ENCODE results near the gene DOCK2. TPM values are rescaled to one million over a fixed set of nuclear protein-coding genes. Genes with fewer than 3 reads are reported as not detected.

Gene DOCK2
- total and polyA plus RNA-seq, 2 donors (not counting 3 experiments of a cell fraction or from before 2014, with no cell fraction given), result 0.62 to 4.8 TPM

GRCh38 chr5:170070556-170071412 lies 433.7 kb downstream of the DOCK2 start:
- H3K9me3 ChIP-seq (replicated peaks; ENCODE audit: control insufficient read depth, insufficient read depth, low read length), result no peaks in the 10 kb centered on the region
- H3K27me3 ChIP-seq (ENCODE audit: control insufficient read depth in 2 of 2, insufficient read depth in 2 of 2, low read length in 2 of 2), result no peaks in the 10 kb centered on the region
- peak overlapping the region; percentile 52 for H2AFZ ChIP-seq (ENCODE audit: low read depth, low read length)
- DNase-seq (ENCODE audit: low read depth, low spot score) (peak; percentile 56), FAIRE-seq (peak; percentile 49)
- no peak for TF ChIP-seq JUN (IDR thresholded peaks at IDR 0.05; ENCODE audit: borderline replicate concordance, insufficient read depth, insufficient read length, low read depth)
- peak; percentile 62 to 91 for TF ChIP-seq CTCF (IDR thresholded peaks at IDR 0.05; ENCODE audit: extremely low read depth in 1 of 2, insufficient read depth in 1 of 2, low read depth in 1 of 2, low read length in 2 of 2)
- no peaks in the 10 kb centered on the region for H3K79me2 ChIP-seq (ENCODE audit: control insufficient read depth, insufficient read depth, low read length)
- H3K9ac ChIP-seq (replicated peaks; ENCODE audit: extremely low read depth, insufficient read depth, low read length), result no peak overlapping the region
- no TSS peak for BruUV-seq (replicated peaks)
- H3K27ac ChIP-seq (ENCODE audit: insufficient read depth, low read depth, low read length), result no peak overlapping the region
- ChIA-PET POLR2A (interaction anchor here (1.0 kb wide), 1 partner anchor 91 kb away, joined by 3 read pairs; the partner anchor contains the start of gene INSYN2B), CTCF (interaction anchor here (0.6 to 3.2 kb wide), 58 partner anchors 9 to 562 kb away, joined by 3 to 84 read pairs (median 4); partner anchors contain the start of genes INSYN2B and SPDL1)
- H3K36me3 ChIP-seq (ENCODE audit: control insufficient read depth in 2 of 2, extremely low read depth in 1 of 2, insufficient read depth in 2 of 2, low read length in 2 of 2), result no peaks in the 10 kb centered on the region
- no peaks in the 10 kb centered on the region for H3K9me1 ChIP-seq (replicated peaks; ENCODE audit: control insufficient read depth, extremely low read depth, insufficient read depth, low read length)
- no peak overlapping the region for H3K4me3 ChIP-seq (replicated peaks in 1 of 3; ENCODE audit: insufficient read depth in 1 of 3, low read depth in 1 of 3, low read length in 3 of 3)
- peaks cover 11% of the 10 kb centered on the region for H3K4me1 ChIP-seq (ENCODE audit: control insufficient read depth, extremely low read depth, insufficient read depth, low read length)
- intact Hi-C loops (cut with micrococcal nuclease) (loop anchor here (1.0 to 5.0 kb wide), 5 partner anchors 82 to 478 kb away; partner anchors contain the start of gene INSYN2B), dilution Hi-C loops (cut with MboI; ENCODE audit: extremely low pct_ligation_motif_present, low sequenced_read_pairs) (no loop called here)
- H4K20me1 ChIP-seq (replicated peaks; ENCODE audit: control insufficient read depth, extremely low read depth, insufficient read depth, low read length), result no peaks in the 10 kb centered on the region
- H3K4me2 ChIP-seq (ENCODE audit: insufficient read depth, low read length), result no peak overlapping the region

DNA sequence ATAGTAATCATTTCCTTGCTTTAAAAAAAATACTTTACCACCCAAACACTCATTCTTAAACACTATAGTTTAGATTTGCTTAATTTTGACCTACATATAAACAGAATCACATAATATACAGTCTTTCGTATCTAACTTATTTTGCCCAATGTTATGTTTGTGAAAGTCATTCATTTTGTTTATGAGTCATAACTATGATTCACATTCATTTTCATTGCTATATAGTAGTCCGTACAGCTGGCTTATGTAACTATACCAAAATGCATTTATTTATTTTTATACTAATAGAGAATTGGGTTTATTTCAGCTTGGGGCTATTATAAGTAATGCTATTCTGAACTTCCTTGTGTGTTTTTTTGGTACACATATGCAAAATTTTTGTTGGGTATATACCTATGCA lies 434.7 kb downstream of the DOCK2 start:
- no peak for FAIRE-seq

More for the DNA sequence above, 434.7 kb downstream of the DOCK2 start:
- Histone ChIP-seq H3K4me2 (ENCODE audit: insufficient read depth, low read length) (no peak overlapping the region), H2AFZ (ENCODE audit: low read depth, low read length) (no peak overlapping the region), H3K9me1 (replicated peaks; ENCODE audit: control insufficient read depth, extremely low read depth, insufficient read depth, low read length) (no peaks in the 10 kb centered on the region), H3K9me3 (replicated peaks; ENCODE audit: control insufficient read depth, insufficient read depth, low read length) (no peaks in the 10 kb centered on the region), H3K4me1 (ENCODE audit: control insufficient read depth, extremely low read depth, insufficient read depth, low read length) (peaks cover 11% of the 10 kb centered on the region), H3K36me3 (ENCODE audit: control insufficient read depth in 2 of 2, extremely low read depth in 1 of 2, insufficient read depth in 2 of 2, low read length in 2 of 2) (no peaks in the 10 kb centered on the region), H3K27me3 (ENCODE audit: control insufficient read depth in 2 of 2, insufficient read depth in 2 of 2, low read length in 2 of 2) (no peaks in the 10 kb centered on the region), H4K20me1 (replicated peaks; ENCODE audit: control insufficient read depth, extremely low read depth, insufficient read depth, low read length) (no peaks in the 10 kb centered on the region), H3K27ac (ENCODE audit: insufficient read depth, low read depth, low read length) (no peak overlapping the region), H3K9ac (replicated peaks; ENCODE audit: extremely low read depth, insufficient read depth, low read length) (no peak overlapping the region), H3K4me3 (replicated peaks in 1 of 3; ENCODE audit: insufficient read depth in 1 of 3, low read depth in 1 of 3, low read length in 3 of 3) (no peak overlapping the region), H3K79me2 (ENCODE audit: control insufficient read depth, insufficient read depth, low read length) (no peaks in the 10 kb centered on the region)
- TF ChIP-seq FOS (IDR thresholded peaks at IDR 0.05; ENCODE audit: borderline replicate concordance, insufficient read depth, low read length) (no peak), POLR2A (IDR thresholded peaks at IDR 0.05; ENCODE audit: low read depth, low read length) (no peak), EZH2 (IDR thresholded peaks at IDR 0.05; ENCODE audit: borderline replicate concordance, low read depth, low read length, severe bottlenecking) (no peak), JUN (IDR thresholded peaks at IDR 0.05; ENCODE audit: borderline replicate concordance, insufficient read depth, insufficient read length, low read depth) (peak; percentile 16), MYC (IDR thresholded peaks at IDR 0.05; ENCODE audit: low read depth, low read length) (no peak), POLR2AphosphoS5 (IDR thresholded peaks at IDR 0.05; ENCODE audit: insufficient read depth, low read depth, low read length) (no peak)
- intact Hi-C loops (cut with micrococcal nuclease) (loop anchor here (1.0 to 5.0 kb wide), 5 partner anchors 83 to 479 kb away; partner anchors contain the start of gene INSYN2B), dilution Hi-C loops (cut with MboI; ENCODE audit: extremely low pct_ligation_motif_present, low sequenced_read_pairs) (no loop called here)
- ChIA-PET CTCF (interaction anchor here (1.1 to 3.2 kb wide), 22 partner anchors 8 to 488 kb away, joined by 3 to 84 read pairs (median 8); partner anchors contain the start of genes INSYN2B and SPDL1), POLR2A (no interaction called here)
- BruUV-seq (replicated peaks), result no TSS peak
- no peak for DNase-seq (ENCODE audit: low read depth, low spot score)
